K562 (cell line): Measurements from ENCODE around the gene ARMC12. TPM values are rescaled to one million over a fixed set of nuclear protein-coding genes. Genes with fewer than 3 reads are reported as not detected.

Source experiments
- CAMTA2 ChIP-seq: fragments of 250-450 bp; sonication (Bioruptor Pico); conservative IDR thresholded peaks from 2 replicates; pipeline ENCODE4 v1.5.1; 2022
- ETV6 ChIP-seq, 3 experiments: fragments of 150-350 bp in 1 of 3; sonication (generic) in 1 of 3; formaldehyde crosslinking in 1 of 3; IDR thresholded peaks; 2 replicates each; pipeline versions ENCODE4 v1.6.1 to v1.8.0; 2014 to 2022; ENCODE audit warnings: borderline replicate concordance in 2 of 3, low read depth in 2 of 3, antibody characterized with exemption in 1 of 3, low read length in 1 of 3, mild to moderate bottlenecking in 1 of 3, missing genetic modification reagents in 1 of 3
- HLTF ChIP-seq: fragments of 450-650 bp; IDR thresholded peaks from 2 replicates; pipeline ENCODE4 v1.6.1; 2016
- MCM7 ChIP-seq, 2 experiments: fragments of 450-650 bp; IDR thresholded peaks; 2 replicates each; pipeline ENCODE4 v1.6.1; 2016 to 2018
- MIER1 ChIP-seq: fragments of 450-650 bp; IDR thresholded peaks from 2 replicates; pipeline ENCODE4 v1.6.1; 2016; ENCODE audit warnings: antibody characterized with exemption, mild to moderate bottlenecking, low read depth
- ZNF75A ChIP-seq: fragments of 450-650 bp; formaldehyde crosslinking; IDR thresholded peaks from 2 replicates; pipeline ENCODE4 v1.4.0; 2020; ENCODE audit warnings: mild to moderate bottlenecking
- ZNF77 ChIP-seq: fragments of 250-450 bp; sonication (Bioruptor Pico); IDR thresholded peaks from 2 replicates; pipeline ENCODE4 v1.5.0; 2020
- polyA plus RNA-seq, 8 experiments: library from polyadenylated mRNA; depleted of rRNA in 4 of 8; stranded (reverse) in 5 of 8; unstranded in 3 of 8; fragments of >200 nt; fragmentation: Nextera tagmentation in 2 of 8; fragmentation: Illumina TruSeq in 1 of 8; extraction: Ambion mirVana in 2 of 8; extraction: Trizol in 1 of 8; gene quantifications; 2 replicates each; pipeline versions ENCODE4 v1.2.1 to v1.2.3, GENCODE V29; 2011 to 2014; ENCODE audit warnings: inconsistent platforms in 1 of 8, missing spikeins in 1 of 8
- total RNA-seq, 7 experiments: library from RNA; depleted of rRNA in 6 of 7; stranded (reverse); fragments of >200 nt in 6 of 7; fragmentation: Illumina TruSeq in 2 of 7; extraction: Trizol in 2 of 7; gene quantifications; 2 replicates each; pipeline versions ENCODE4 v1.2.1 to v1.2.3, GENCODE V29; 2011 to 2021; ENCODE audit warnings: low replicate concordance in 1 of 7
- TF ChIP-seq, protein P1 (sequence below): IDR thresholded peaks from 2 replicates; pipeline ENCODE4 v1.6.1; 2012; ENCODE audit warnings: low read depth, low read length, improper control_type of control experiment, borderline replicate concordance
- TF ChIP-seq, protein P2 (sequence below), 2 experiments: fragments of 150-350 bp in 1 of 2; IDR thresholded peaks; 2 replicates each; pipeline ENCODE4 v1.6.1; 2012 to 2016; ENCODE audit warnings: low read depth in 2 of 2, low read length in 2 of 2, mild to moderate bottlenecking in 1 of 2, moderate library complexity in 1 of 2
- TF ChIP-seq, protein P3 (sequence below): sonication (generic); formaldehyde crosslinking; IDR thresholded peaks from 2 replicates; pipeline ENCODE4 v1.8.0; 2022; ENCODE audit warnings: missing genetic modification reagents, mild to moderate bottlenecking, borderline replicate concordance
- TF ChIP-seq, protein P4 (sequence below), 2 experiments: fragments of 450-650 bp; IDR thresholded peaks; 2 replicates each; pipeline ENCODE4 v1.6.1; 2016
- TF ChIP-seq, protein P5 (sequence below): fragments of 450-650 bp; IDR thresholded peaks from 2 replicates; pipeline ENCODE4 v1.6.1; 2016
- TF ChIP-seq, protein P6 (sequence below): fragments of 250-450 bp; sonication (Bioruptor Pico); IDR thresholded peaks from 2 replicates; pipeline ENCODE4 v1.4.0; 2020; ENCODE audit warnings: mild to moderate bottlenecking, moderate library complexity, borderline replicate concordance

ARMC12 gene
- total and polyA plus RNA-seq, 9 of the 15 experiments (the other 6 are each of a cell fraction or from before 2014, with no cell fraction given), result 0.09 to 0.58 (median 0.31) TPM; not detected in 3

DNA sequence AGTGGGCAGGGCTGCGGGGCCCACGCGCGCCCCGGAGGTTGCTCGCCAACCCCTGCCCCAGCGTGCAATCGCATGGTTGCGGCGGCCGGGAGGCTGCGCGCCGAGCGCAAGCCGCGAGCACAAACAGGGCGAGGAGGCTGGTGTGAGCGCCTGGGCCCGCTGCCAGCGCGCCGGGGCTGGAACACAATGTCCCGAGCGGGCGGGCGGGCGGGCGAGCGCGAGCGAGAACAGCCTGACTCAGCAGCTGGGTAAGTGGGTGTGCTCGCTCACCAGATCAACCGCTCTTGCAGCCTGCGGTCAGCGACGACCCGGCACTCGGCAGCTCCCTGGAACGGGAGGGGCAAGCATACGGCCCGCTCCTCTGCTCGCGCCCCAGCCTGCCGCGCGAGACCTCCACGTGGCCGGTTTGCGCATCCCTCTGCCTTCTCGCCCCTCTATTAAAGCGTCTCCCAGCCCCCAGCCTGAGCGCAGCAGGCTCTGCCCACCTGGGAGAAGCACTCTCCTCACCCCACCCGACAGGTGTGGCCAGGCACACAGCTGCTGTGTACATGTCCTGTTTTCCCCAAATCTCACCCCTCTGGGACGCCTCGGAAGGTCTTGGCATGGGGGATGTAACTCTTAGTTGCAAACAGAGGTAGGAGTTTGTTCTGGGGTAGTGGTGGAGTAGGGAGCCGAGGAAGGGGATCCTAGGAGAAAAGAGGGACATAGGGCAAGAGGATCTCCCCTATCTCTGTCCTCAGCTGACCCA is 8.7 kb upstream of the ARMC12 start (continued):
- TF ChIP-seq, protein P1, sequence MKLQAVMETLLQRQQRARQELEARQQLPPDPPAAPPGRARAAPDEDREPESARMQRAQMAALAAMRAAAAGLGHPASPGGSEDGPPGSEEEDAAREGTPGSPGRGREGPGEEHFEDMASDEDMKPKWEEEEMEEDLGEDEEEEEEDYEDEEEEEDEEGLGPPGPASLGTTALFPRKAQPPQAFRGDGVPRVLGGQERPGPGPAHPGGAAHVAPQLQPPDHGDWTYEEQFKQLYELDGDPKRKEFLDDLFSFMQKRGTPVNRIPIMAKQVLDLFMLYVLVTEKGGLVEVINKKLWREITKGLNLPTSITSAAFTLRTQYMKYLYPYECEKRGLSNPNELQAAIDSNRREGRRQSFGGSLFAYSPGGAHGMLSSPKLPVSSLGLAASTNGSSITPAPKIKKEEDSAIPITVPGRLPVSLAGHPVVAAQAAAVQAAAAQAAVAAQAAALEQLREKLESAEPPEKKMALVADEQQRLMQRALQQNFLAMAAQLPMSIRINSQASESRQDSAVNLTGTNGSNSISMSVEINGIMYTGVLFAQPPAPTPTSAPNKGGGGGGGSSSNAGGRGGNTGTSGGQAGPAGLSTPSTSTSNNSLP, result no peak
- TF ChIP-seq ETV6 (IDR thresholded peaks at IDR 0.05; ENCODE audit: borderline replicate concordance in 1 of 2, low read depth in 2 of 2, low read length in 1 of 2) (peak in 1 of 2 experiments; percentile 23; a peak in 1 of 4 replicates), ETV6 (CRISPR knock-in tag; IDR thresholded peaks at IDR 0.05; ENCODE audit: borderline replicate concordance) (no peak), ZNF75A (no peak), MIER1 (no peak; the same call in 1 of the 2 replicates), MCM7 (IDR thresholded peaks at IDR 0.05) (no peak), ZNF77 (CRISPR knock-in tag) (no peak), HLTF (peak; percentile 69; the same call in 1 of the 2 replicates), CAMTA2 (CRISPR knock-in tag) (no peak)
- TF ChIP-seq, protein P2, sequence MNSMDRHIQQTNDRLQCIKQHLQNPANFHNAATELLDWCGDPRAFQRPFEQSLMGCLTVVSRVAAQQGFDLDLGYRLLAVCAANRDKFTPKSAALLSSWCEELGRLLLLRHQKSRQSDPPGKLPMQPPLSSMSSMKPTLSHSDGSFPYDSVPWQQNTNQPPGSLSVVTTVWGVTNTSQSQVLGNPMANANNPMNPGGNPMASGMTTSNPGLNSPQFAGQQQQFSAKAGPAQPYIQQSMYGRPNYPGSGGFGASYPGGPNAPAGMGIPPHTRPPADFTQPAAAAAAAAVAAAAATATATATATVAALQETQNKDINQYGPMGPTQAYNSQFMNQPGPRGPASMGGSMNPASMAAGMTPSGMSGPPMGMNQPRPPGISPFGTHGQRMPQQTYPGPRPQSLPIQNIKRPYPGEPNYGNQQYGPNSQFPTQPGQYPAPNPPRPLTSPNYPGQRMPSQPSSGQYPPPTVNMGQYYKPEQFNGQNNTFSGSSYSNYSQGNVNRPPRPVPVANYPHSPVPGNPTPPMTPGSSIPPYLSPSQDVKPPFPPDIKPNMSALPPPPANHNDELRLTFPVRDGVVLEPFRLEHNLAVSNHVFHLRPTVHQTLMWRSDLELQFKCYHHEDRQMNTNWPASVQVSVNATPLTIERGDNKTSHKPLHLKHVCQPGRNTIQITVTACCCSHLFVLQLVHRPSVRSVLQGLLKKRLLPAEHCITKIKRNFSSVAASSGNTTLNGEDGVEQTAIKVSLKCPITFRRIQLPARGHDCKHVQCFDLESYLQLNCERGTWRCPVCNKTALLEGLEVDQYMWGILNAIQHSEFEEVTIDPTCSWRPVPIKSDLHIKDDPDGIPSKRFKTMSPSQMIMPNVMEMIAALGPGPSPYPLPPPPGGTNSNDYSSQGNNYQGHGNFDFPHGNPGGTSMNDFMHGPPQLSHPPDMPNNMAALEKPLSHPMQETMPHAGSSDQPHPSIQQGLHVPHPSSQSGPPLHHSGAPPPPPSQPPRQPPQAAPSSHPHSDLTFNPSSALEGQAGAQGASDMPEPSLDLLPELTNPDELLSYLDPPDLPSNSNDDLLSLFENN (IDR thresholded peaks at IDR 0.05; ENCODE audit: low read depth in 2 of 2, low read length in 2 of 2), result peak; percentile 67 to 71
- TF ChIP-seq, protein P3, sequence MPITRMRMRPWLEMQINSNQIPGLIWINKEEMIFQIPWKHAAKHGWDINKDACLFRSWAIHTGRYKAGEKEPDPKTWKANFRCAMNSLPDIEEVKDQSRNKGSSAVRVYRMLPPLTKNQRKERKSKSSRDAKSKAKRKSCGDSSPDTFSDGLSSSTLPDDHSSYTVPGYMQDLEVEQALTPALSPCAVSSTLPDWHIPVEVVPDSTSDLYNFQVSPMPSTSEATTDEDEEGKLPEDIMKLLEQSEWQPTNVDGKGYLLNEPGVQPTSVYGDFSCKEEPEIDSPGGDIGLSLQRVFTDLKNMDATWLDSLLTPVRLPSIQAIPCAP (CRISPR knock-in tag), result no peak
- TF ChIP-seq, protein P4, sequence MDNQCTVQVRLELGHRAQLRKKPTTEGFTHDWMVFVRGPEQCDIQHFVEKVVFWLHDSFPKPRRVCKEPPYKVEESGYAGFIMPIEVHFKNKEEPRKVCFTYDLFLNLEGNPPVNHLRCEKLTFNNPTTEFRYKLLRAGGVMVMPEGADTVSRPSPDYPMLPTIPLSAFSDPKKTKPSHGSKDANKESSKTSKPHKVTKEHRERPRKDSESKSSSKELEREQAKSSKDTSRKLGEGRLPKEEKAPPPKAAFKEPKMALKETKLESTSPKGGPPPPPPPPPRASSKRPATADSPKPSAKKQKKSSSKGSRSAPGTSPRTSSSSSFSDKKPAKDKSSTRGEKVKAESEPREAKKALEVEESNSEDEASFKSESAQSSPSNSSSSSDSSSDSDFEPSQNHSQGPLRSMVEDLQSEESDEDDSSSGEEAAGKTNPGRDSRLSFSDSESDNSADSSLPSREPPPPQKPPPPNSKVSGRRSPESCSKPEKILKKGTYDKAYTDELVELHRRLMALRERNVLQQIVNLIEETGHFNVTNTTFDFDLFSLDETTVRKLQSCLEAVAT (IDR thresholded peaks at IDR 0.05), result peak; percentile 49 to 99; a peak in 3 of 4 replicates
- TF ChIP-seq, protein P5, sequence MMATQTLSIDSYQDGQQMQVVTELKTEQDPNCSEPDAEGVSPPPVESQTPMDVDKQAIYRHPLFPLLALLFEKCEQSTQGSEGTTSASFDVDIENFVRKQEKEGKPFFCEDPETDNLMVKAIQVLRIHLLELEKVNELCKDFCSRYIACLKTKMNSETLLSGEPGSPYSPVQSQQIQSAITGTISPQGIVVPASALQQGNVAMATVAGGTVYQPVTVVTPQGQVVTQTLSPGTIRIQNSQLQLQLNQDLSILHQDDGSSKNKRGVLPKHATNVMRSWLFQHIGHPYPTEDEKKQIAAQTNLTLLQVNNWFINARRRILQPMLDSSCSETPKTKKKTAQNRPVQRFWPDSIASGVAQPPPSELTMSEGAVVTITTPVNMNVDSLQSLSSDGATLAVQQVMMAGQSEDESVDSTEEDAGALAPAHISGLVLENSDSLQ, result no peak
- TF ChIP-seq, protein P6, sequence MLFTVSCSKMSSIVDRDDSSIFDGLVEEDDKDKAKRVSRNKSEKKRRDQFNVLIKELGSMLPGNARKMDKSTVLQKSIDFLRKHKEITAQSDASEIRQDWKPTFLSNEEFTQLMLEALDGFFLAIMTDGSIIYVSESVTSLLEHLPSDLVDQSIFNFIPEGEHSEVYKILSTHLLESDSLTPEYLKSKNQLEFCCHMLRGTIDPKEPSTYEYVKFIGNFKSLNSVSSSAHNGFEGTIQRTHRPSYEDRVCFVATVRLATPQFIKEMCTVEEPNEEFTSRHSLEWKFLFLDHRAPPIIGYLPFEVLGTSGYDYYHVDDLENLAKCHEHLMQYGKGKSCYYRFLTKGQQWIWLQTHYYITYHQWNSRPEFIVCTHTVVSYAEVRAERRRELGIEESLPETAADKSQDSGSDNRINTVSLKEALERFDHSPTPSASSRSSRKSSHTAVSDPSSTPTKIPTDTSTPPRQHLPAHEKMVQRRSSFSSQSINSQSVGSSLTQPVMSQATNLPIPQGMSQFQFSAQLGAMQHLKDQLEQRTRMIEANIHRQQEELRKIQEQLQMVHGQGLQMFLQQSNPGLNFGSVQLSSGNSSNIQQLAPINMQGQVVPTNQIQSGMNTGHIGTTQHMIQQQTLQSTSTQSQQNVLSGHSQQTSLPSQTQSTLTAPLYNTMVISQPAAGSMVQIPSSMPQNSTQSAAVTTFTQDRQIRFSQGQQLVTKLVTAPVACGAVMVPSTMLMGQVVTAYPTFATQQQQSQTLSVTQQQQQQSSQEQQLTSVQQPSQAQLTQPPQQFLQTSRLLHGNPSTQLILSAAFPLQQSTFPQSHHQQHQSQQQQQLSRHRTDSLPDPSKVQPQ, result no peak
